ENCODE data around the gene ARMH3. TPM values are rescaled to one million over a fixed set of nuclear protein-coding genes. Genes with fewer than 3 reads are reported as not detected.

ARMH3 gene
- total RNA-seq, 1 experiment from 2014 or later, result 12.6 TPM

- DNase-seq, result peak; percentile 13
- no peaks in the 10 kb centered on the region for H3K27me3 ChIP-seq
- no peaks in the 10 kb centered on the region for H3K9me3 ChIP-seq
- H3K4me3 ChIP-seq, result no peak overlapping the region
- no peaks in the 10 kb centered on the region; the same call in 1 of the 2 replicates for H3K36me3 ChIP-seq
Measured at GRCh38 chr10:101897633-101898032, 158.3 kb downstream of the ARMH3 start.

DNA sequence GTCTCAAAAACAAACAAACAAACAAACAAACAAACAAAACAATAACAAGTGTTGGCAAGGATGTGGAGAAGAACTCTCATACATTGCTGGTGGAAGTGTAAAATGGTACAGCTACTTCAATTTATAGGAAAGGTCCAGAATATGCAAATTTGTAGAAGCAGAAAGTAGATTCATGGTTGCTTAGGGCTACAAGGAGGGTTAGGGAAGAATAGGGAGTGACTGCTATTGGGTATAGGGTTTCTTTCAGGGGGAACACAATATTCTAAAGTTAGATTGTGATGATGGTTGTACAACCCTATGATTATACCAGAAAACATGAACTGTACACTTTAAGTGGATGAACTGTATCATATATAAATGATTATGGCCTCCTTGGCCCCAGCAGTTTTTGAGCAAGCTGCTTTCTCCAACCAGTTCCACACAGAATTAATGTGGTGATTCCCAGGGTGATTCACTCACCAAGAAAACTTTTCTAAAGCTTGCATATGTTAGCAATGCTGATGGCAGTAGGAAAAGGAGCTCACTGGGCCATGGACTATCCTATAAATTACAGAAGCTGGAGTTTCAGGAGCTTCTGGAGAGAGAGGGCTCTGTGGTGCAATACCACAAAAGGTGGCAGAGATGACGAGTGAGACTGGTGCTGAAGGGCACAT lies 159.6 kb downstream of the ARMH3 start:
- DNase-seq, result no peak
- no peak overlapping the region for H3K4me3 ChIP-seq
- no peaks in the 10 kb centered on the region for H3K36me3 ChIP-seq

GRCh38 chr10:101895781-101896180 lies 160.2 kb downstream of the ARMH3 start:
- H3K4me3 ChIP-seq, result no peak overlapping the region
- no peaks in the 10 kb centered on the region for H3K27me3 ChIP-seq

More for the DNA sequence above, 159.6 kb downstream of the ARMH3 start:
- no peaks in the 10 kb centered on the region for H3K27me3 ChIP-seq
- H3K9me3 ChIP-seq, result no peaks in the 10 kb centered on the region

DNA sequence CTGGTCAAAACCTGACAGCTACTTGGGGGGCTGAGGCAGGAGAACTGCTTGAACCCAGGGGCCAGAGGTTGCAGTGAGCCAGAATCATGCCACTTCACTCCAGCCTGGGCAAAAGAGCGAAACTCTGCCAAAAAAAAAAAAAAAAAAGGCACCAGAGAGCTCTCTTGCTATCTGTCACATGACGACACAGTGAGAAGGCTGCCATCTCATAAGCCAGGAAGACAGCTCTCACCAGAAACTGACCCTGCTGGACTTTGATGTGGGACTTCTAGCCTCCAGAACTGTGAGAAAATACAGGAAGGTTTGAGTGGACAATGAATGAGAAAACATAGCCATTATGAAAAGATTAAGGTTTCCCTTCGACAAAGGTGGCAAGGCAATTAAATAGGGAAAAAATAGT lies 161.2 kb downstream of the ARMH3 start:
- DNase-seq, result no peak
- H3K36me3 ChIP-seq, result no peaks in the 10 kb centered on the region
- no peak overlapping the region for H3K4me3 ChIP-seq
- H3K27me3 ChIP-seq, result no peaks in the 10 kb centered on the region
- H3K9me3 ChIP-seq, result no peaks in the 10 kb centered on the region

More at GRCh38 chr10:101895781-101896180, 160.2 kb downstream of the ARMH3 start:
- no peak for DNase-seq
- Histone ChIP-seq H3K9me3 (no peaks in the 10 kb centered on the region), H3K36me3 (no peaks in the 10 kb centered on the region)

GRCh38 chr10:101894266-101894665 lies 161.7 kb downstream of the ARMH3 start:
- Histone ChIP-seq H3K27me3 (no peaks in the 10 kb centered on the region), H3K9me3 (no peaks in the 10 kb centered on the region), H3K4me3 (no peak overlapping the region), H3K36me3 (no peaks in the 10 kb centered on the region)
- DNase-seq, result no peak

DNA sequence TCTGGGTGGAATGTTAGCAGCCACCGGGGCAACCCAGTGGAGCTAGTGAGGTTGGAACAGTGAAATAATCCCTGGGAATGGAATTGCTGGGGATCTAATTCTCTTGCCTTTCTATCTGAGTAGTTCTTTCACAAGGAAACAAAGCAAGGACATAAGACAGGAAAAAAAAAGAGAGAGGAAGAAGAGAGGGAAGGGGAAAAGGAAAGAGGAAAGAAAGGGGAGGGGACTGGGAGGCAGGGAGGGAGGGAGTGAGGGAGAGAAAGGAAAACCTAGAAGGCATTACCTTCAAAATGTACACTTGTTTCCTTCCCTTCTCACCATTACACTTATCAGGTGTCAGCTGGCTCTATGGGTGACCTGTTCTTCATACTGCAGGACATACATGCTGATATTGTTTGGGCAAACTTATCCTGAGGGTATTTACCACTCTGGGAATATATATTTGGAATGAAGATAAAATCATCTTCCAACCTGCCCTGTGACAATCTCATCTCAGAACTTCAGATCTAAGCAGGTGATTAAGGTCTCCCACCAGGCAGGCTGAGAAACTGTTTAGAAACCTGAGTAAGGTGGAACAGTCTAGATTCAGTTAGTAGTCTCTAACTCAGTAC lies 162.4 kb downstream of the ARMH3 start:
- DNase-seq, result no peak
- Histone ChIP-seq H3K4me3 (no peak overlapping the region), H3K9me3 (no peaks in the 10 kb centered on the region), H3K27me3 (no peaks in the 10 kb centered on the region), H3K36me3 (no peaks in the 10 kb centered on the region)

DNA sequence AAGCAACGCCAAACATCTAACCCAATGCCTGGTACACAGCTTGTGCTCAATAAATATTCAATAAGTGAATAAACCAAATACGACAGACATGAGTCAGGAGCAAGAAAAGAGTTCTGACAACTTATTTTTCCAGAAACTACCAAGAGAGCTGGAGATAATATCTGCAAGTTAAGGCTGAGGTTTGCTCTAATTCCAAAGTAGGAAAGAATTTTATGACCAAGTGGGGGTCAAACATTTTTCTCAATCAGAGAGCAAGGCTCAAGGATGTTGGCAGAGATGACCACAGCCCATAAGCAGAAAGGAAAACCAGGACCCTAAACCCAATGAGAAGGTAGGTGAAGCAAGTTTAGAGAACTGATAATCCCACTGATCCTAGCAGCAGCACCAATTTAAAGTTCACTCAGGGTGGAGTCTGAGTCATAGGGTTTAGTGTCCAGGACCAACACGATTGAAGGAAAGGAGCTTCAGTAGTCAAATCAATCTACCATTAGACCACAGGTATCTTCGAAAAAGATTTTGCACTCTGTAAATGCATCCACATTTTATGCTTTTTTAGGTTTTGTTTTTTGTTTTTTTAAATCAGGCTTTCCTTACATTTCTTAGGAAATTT lies 163.1 kb downstream of the ARMH3 start:
- DNase-seq, result no peak
- Histone ChIP-seq H3K27me3 (no peaks in the 10 kb centered on the region), H3K9me3 (no peaks in the 10 kb centered on the region), H3K4me3 (no peak overlapping the region), H3K36me3 (no peaks in the 10 kb centered on the region)

GRCh38 chr10:101889256-101890210 lies 166.4 kb downstream of the ARMH3 start:
- no peaks in the 10 kb centered on the region for H3K36me3 ChIP-seq
- DNase-seq, result peak; percentile 61
- no peak overlapping the region for H3K4me3 ChIP-seq
- H3K27me3 ChIP-seq, result no peaks in the 10 kb centered on the region
- H3K9me3 ChIP-seq, result no peaks in the 10 kb centered on the region

- no peak for DNase-seq
- H3K27me3 ChIP-seq, result no peaks in the 10 kb centered on the region
- no peaks in the 10 kb centered on the region for H3K9me3 ChIP-seq
- H3K36me3 ChIP-seq, result no peaks in the 10 kb centered on the region
- H3K4me3 ChIP-seq, result no peak overlapping the region
Measured at GRCh38 chr10:101888251-101888949, 167.6 kb downstream of the ARMH3 start.

DNA sequence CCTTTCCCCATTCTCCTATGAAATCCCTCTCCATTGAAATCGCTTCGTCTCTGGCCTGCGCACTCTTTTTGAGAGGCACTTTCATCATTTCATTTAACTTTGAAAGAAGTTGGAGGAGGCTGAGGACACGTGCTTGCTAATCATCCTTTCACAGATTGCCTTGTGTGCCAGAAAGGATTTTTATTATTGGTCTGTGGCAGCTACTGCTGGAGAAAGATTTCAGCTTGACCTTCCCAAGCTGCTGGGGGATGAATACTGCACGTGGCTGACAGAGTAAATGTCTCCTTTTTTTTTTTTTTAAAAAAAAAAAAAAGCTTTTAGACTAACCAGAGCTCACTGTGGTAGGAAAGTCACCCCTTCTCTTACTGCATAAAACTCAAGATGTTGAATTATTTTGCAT lies 168.2 kb downstream of the ARMH3 start:
- DNase-seq, result no peak
- Histone ChIP-seq H3K36me3 (no peaks in the 10 kb centered on the region), H3K27me3 (no peaks in the 10 kb centered on the region), H3K9me3 (no peaks in the 10 kb centered on the region), H3K4me3 (no peak overlapping the region)

DNA sequence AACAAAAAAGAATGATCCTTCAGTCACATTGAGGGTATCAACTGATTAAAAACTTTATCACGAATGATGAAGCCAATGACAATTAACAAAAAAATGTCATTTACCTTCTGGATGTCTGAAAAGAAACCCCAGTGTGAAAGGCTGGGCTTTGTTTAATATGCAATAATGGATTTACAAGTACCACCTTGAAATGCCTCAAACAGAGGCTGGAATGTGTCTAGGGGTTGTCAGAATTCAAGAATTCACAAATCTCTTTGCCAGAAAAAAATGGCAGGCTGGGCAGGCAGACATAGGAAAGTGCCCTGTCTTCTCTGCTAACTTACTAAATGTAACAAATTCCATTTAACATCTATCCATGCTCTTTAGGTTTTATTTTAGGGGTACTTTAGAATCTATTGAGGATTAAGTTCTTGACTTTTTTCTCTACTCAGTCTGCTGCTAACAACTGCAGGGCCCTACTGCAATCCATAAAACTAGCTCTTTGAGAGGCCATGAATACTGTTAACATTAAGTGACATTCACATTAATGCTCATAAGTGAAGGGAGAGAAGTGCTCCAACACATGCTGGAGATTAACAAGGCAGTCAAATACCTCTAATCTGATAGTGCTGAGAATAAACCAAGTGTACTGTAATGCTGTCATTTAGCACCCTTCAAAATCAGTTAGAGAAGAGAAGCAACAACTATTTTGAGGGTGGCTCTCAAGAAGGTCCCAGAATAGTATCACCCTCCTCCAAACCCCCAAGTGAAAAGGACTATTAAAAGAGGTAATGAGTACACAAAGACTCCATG lies 169.3 kb downstream of the ARMH3 start:
- DNase-seq, result no peak
- Histone ChIP-seq H3K36me3 (no peaks in the 10 kb centered on the region), H3K4me3 (no peak overlapping the region), H3K27me3 (no peaks in the 10 kb centered on the region), H3K9me3 (no peaks in the 10 kb centered on the region)

GRCh38 chr10:101881036-101881774 lies 174.8 kb downstream of the ARMH3 start:
- no peak for DNase-seq
- H3K9me3 ChIP-seq, result no peaks in the 10 kb centered on the region
- H3K27me3 ChIP-seq, result no peaks in the 10 kb centered on the region
- H3K36me3 ChIP-seq, result no peaks in the 10 kb centered on the region
- no peak overlapping the region for H3K4me3 ChIP-seq

DNA sequence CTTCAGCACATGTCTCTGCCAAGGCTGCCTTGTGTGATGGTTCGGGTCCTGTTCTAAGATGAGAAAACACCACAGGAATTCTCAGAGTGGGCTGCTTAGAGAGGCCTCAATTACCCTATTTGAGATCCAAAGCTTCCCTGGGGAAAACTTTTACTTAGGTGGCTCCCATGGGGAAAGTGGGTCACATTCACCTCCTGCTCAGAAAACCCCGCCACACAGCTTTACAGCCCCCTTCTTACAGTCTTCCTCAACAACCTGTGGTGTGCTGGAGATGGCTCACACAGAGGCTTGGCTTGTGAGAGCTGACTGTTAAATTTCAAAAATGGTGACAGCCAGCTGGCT lies 175.8 kb downstream of the ARMH3 start:
- H3K36me3 ChIP-seq, result no peaks in the 10 kb centered on the region
- H3K4me3 ChIP-seq, result no peak overlapping the region
- no peaks in the 10 kb centered on the region for H3K9me3 ChIP-seq
- no peaks in the 10 kb centered on the region for H3K27me3 ChIP-seq
- no peak for DNase-seq

DNA sequence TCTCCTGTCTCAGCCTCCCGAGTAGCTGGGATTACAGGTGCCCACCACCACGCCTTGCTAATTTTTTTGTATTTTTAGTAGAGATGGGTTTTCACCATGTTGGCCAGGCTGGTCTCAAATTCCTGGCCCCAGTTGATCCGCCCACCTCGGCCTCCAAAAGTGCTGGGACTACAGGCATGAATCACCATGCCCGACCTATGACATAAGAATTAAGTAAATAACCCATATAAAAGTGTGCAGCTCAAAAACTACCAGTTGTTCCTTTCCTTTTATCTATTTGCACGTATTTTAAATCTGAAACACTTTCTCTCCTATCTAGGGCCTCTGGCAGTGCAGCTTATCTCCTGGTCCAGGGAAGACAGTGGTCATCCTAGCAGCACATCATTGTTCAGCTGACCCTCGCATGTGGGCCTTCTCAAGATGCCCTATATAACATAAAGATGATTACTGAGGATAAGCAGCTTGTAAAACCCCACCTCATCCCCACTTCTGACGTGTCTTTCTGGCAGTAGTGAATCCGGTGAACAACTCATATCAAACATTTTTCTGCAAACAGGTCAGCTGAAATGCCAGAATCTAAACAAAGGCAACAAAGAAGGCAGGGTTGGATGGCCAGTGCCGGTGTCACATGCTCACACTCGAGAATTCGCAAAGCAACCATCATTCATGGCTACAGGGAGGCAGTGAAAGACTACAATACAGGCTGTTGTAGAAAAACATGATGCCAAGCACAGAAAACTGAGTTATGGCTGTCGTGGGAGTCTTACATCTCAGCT lies 176.3 kb downstream of the ARMH3 start:
- Histone ChIP-seq H3K27me3 (no peaks in the 10 kb centered on the region), H3K9me3 (no peaks in the 10 kb centered on the region), H3K4me3 (no peak overlapping the region), H3K36me3 (no peaks in the 10 kb centered on the region)
- DNase-seq, result peak; percentile 65

GRCh38 chr10:101878869-101879268 lies 177.1 kb downstream of the ARMH3 start:
- no peak for DNase-seq
- Histone ChIP-seq H3K9me3 (no peaks in the 10 kb centered on the region), H3K27me3 (no peaks in the 10 kb centered on the region), H3K4me3 (no peak overlapping the region), H3K36me3 (no peaks in the 10 kb centered on the region)
